ENCODE measurements around the gene NARS2. TPM values are rescaled to one million over a fixed set of nuclear protein-coding genes. Genes with fewer than 3 reads are reported as not detected.

Gene NARS2
- total RNA-seq, 6 donors from 2014 or later, result 7.7 to 45.1 (median 15.5) TPM

DNA sequence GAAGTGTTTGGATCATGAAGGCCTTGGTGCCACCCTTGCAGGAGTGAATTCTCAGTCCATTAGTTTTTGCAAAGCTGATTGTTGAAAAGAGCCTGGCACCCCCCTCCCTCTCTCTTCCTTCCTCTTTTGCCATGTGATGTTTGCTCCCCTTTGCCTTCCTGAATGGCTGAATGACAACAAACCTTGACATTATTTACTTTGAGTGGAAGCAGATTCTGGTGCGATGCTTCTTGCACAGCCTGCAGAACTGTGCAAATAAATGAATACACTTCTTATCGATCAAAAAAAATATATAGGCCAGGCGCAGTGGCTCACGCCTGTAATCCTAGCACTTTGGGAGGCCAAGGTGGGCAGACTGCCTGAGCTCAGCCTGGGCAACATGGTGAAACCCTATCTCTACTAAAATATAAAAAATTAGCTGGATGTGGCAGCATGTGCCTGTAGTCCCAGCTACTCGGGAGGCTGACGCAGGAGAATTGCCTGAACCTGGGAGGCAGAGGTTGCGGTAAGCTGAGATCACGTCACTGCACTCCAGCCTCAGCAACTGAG lies 2.0 kb upstream of the NARS2 start:
- DNase-seq (no peak), ATAC-seq (ENCODE audit: low FRiP score in 2 of 2) (no peak)
- H3K4me1 ChIP-seq, result peaks cover 5 to 24% (median 16%) of the 10 kb centered on the region in 4 donors
- peak overlapping the region in 1 of 4 donors; percentile 15 for H3K27ac ChIP-seq
- H3K9me3 ChIP-seq, result no peaks in the 10 kb centered on the region
- H3K36me3 ChIP-seq, result no peaks in the 10 kb centered on the region
- TF ChIP-seq POLR2A (IDR thresholded peaks at IDR 0.05) (no peak), EP300 (IDR thresholded peaks at IDR 0.05) (no peak), POLR2AphosphoS5 (IDR thresholded peaks at IDR 0.05) (no peak)
- TF ChIP-seq, protein P1, sequence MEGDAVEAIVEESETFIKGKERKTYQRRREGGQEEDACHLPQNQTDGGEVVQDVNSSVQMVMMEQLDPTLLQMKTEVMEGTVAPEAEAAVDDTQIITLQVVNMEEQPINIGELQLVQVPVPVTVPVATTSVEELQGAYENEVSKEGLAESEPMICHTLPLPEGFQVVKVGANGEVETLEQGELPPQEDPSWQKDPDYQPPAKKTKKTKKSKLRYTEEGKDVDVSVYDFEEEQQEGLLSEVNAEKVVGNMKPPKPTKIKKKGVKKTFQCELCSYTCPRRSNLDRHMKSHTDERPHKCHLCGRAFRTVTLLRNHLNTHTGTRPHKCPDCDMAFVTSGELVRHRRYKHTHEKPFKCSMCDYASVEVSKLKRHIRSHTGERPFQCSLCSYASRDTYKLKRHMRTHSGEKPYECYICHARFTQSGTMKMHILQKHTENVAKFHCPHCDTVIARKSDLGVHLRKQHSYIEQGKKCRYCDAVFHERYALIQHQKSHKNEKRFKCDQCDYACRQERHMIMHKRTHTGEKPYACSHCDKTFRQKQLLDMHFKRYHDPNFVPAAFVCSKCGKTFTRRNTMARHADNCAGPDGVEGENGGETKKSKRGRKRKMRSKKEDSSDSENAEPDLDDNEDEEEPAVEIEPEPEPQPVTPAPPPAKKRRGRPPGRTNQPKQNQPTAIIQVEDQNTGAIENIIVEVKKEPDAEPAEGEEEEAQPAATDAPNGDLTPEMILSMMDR (IDR thresholded peaks at IDR 0.05), result no peak
- WGBS, 2 donors, result 54 to 59% methylated on average over 8 of the region's 8 CpGs
- no peak overlapping the region for H3K4me3 ChIP-seq
- H3K27me3 ChIP-seq, result no peaks in the 10 kb centered on the region

DNA sequence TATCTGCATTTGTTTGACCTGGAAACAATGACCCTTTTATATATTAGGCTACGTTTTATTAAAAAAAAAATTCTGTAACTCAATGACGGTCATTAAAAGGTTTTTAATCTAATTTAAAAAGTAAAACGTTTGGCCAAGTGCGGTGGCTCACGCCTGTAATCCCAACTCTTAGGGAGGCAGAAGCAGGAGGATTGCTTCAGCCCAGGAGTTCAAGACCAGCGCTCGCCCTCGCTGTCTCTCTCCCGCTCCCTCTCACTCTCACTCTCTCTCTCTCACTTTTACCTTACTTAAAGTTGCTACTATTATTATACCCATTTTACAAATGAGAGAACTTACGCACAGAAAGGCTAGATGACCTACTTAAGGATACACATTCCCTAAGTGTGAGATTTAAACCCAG lies 814 bp upstream of the NARS2 start:
- DNase-seq, result no peak
- WGBS, 2 donors, result 61 to 63% methylated on average over 10 of the region's 10 CpGs
- Histone ChIP-seq H3K4me3 (peak overlapping the region in 3 of 4 donors; percentile 75 to 92 (median 87)), H3K27ac (peak overlapping the region; percentile 73 to 90 (median 83)), H3K4me1 (peaks cover 5 to 24% (median 16%) of the 10 kb centered on the region in 4 donors), H3K9me3 (no peaks in the 10 kb centered on the region), H3K27me3 (no peaks in the 10 kb centered on the region), H3K36me3 (peaks cover 0 to 7% (median 0%) of the 10 kb centered on the region in 4 donors)
- no peak for ATAC-seq (ENCODE audit: low FRiP score in 2 of 2)
- TF ChIP-seq POLR2AphosphoS5 (IDR thresholded peaks at IDR 0.05), result no peak

DNA sequence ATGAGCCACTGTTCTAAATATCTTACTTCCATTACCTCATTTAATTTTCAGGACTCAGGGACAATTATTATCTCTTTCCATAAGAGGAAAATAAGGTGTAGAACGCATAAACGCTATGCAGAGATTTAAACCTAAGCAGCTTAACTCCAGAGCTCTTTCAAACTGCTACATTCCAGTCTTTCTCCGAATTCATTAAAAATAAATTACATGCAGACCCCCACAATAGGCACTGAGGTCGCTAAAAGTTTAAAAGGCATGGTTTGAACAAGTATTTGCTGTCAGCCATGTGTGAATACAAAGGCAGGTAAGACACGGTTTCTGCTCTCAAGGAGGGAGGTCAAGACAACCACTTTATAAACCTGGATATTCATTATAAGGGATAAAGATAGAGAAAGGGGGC lies 983 bp downstream of the NARS2 start:
- H3K9me3 ChIP-seq, result no peaks in the 10 kb centered on the region
- H3K4me1 ChIP-seq, result peaks cover 5 to 24% (median 16%) of the 10 kb centered on the region in 4 donors
- no peak for ATAC-seq (ENCODE audit: low FRiP score in 2 of 2)
- peak overlapping the region in 1 of 4 donors; percentile 80 for H3K27ac ChIP-seq
- 4 to 10% methylated on average over 5 of the region's 5 CpGs for WGBS, 2 donors
- no peak for TF ChIP-seq POLR2AphosphoS5 (IDR thresholded peaks at IDR 0.05)
- no peak for TF ChIP-seq EP300 (IDR thresholded peaks at IDR 0.05)
- TF ChIP-seq, protein P1 (IDR thresholded peaks at IDR 0.05), result no peak
- no peak for TF ChIP-seq POLR2A (IDR thresholded peaks at IDR 0.05)
- no peak for DNase-seq
- H3K4me3 ChIP-seq, result peak overlapping the region in 3 of 4 donors; percentile 75 to 92 (median 87)
- H3K27me3 ChIP-seq, result no peaks in the 10 kb centered on the region
- peaks cover 0 to 11% (median 3%) of the 10 kb centered on the region in 4 donors for H3K36me3 ChIP-seq

- Histone ChIP-seq H3K36me3 (peaks cover 0 to 14% (median 4%) of the 10 kb centered on the region in 4 donors), H3K4me1 (peaks cover 5 to 24% (median 16%) of the 10 kb centered on the region in 4 donors), H3K4me3 (peak overlapping the region in 2 of 4 donors; percentile 75 to 87), H3K9me3 (no peaks in the 10 kb centered on the region), H3K27ac (no peak overlapping the region), H3K27me3 (no peaks in the 10 kb centered on the region)
- ATAC-seq (ENCODE audit: low FRiP score in 2 of 2) (no peak), DNase-seq (no peak)
- TF ChIP-seq EP300 (IDR thresholded peaks at IDR 0.05), result no peak
- no peak for TF ChIP-seq POLR2AphosphoS5 (IDR thresholded peaks at IDR 0.05)
- TF ChIP-seq, protein P1 (IDR thresholded peaks at IDR 0.05), result no peak
- no peak for TF ChIP-seq POLR2A (IDR thresholded peaks at IDR 0.05)
- WGBS, 2 donors, result 82 to 91% methylated on average over 3 of the region's 3 CpGs
Measured at GRCh38 chr11:78573271-78573670, 1.4 kb downstream of the NARS2 start.

- TF ChIP-seq EP300 (IDR thresholded peaks at IDR 0.05), result no peak
- TF ChIP-seq POLR2A (IDR thresholded peaks at IDR 0.05), result no peak
- TF ChIP-seq POLR2AphosphoS5 (IDR thresholded peaks at IDR 0.05), result no peak
- TF ChIP-seq, protein P1 (IDR thresholded peaks at IDR 0.05), result no peak
- H3K27ac ChIP-seq, result no peak overlapping the region
- ATAC-seq (ENCODE audit: low FRiP score in 2 of 2) (no peak), DNase-seq (no peak)
- no peak overlapping the region for H3K4me3 ChIP-seq
- peaks cover 0 to 23% (median 7%) of the 10 kb centered on the region in 4 donors for H3K36me3 ChIP-seq
- H3K27me3 ChIP-seq, result no peaks in the 10 kb centered on the region
- H3K9me3 ChIP-seq, result no peaks in the 10 kb centered on the region
- 78 to 80% methylated on average over 4 of the region's 4 CpGs for WGBS, 2 donors
- peaks cover 5 to 24% (median 16%) of the 10 kb centered on the region in 4 donors for H3K4me1 ChIP-seq
Measured at GRCh38 chr11:78572394-78572793, 2.3 kb downstream of the NARS2 start.
